HG02884 (cell line): ENCODE results near the gene NHEJ1.
A peak's percentile ranks its signal among the peaks of the same experiment; 100 is the strongest.

Experiments used
- ATAC-seq: cut with Tn5 transposase; IDR thresholded peaks from one replicate; pipeline ENCODE4 v1.9.1; 2021; ENCODE audit warnings: mild to moderate bottlenecking, moderate library complexity; ENCODE audit not compliant: unreplicated experiment

Gene NHEJ1

DNA sequence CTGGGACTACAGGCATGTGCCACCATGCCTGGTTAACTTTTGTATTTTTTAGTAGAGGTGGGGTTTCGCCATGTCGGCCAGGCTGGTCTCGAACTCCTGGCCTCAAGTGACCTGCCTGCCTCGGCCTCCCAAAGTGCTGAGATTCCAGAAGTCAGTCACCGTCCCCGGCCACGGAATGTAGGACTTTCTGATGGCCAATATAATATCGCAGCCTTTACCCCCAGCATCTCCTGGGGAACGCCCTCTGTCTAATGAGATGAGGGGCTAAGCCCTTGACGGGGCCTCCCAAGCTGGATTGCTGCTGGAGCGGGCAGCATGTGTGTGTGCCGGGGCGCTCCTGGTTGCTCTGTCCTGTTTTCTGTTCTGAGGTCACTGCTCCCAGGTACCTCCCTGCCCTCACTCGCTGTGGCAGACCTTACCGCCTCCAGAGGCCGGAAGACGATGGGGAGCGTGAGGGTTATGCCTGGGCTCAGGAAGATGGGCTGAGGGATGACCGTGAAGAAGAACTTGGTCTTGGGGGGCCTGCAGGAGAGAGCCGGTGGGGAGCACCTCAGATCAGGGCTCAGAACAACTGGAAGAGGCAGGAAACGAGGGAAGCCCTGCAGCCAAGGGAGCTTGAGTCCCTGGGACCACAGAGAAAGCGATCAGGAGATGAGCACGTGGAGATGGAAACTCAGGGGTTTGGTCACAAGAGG is 128.4 kb downstream of the NHEJ1 start:
- no peak for ATAC-seq

- ATAC-seq, result no peak
Observed at GRCh38 chr2:219031005-219031738, 129.4 kb downstream of the NHEJ1 start.

- no peak for ATAC-seq
Observed at GRCh38 chr2:219030177-219030940, 130.3 kb downstream of the NHEJ1 start.

- peak; percentile 80 for ATAC-seq
Observed at GRCh38 chr2:219029829-219030165, 130.8 kb downstream of the NHEJ1 start.

GRCh38 chr2:219028996-219029828 is 131.4 kb downstream of the NHEJ1 start:
- no peak for ATAC-seq

DNA sequence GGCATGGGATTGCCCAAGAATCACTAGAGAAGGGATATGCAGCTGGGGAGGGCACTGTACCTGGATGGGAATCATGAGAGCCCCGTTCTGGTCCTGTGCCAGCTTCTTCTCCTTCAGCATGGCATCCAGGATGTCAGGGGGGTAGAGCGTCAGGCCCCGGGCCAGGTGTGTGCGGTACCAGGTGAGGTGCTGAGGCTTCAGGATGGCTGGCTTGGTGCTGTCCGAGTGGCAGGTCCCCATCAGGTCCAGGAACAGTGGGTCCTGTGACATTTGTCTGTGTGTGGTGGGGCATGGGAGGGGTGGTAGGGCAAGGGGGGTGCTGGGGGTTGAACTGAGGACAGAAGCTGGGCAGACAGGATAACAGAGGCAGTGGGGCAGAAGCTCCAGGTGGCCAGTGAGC is 132.5 kb downstream of the NHEJ1 start:
- ATAC-seq, result no peak

GRCh38 chr2:219027511-219028055 is 133.0 kb downstream of the NHEJ1 start:
- ATAC-seq, result no peak

DNA sequence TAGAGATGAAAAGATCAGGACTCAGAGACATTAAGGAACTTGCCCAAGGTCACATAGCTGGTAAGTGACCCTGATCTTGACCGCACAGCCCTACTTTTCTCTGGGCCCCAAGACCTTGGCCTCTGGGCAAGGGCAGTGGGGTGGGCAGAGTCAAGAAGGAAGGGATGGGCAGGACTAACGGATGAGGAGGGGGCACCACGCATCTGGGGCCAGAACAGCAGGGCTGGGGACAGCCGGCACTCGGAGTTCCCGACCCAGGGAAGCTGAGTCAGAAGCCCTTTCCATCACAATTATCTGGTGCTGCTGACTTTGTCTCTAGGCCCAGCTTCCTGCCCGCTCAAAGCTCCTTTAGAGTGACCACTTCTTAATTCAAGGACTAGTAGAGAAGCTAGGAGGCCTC is 133.7 kb downstream of the NHEJ1 start:
- ATAC-seq, result no peak

- no peak for ATAC-seq
Observed at GRCh38 chr2:219025637-219026585, 134.7 kb downstream of the NHEJ1 start.
